HL-60 (cell line): ENCODE data around the gene TSPAN18.

Source experiments
- DNase-seq, 2 experiments: peaks; one replicate each; pipeline ENCODE4 v3.0.0-alpha.2; 2010 to 2020; ENCODE audit warnings: low read depth in 1 of 2, low spot score in 1 of 2
- H3K27ac ChIP-seq: fragments of 250-450 bp; sonication (Bioruptor Pico); replicated peaks from 2 replicates; pipeline ENCODE4 v1.5.1; 2020; ENCODE audit warnings: mild to moderate bottlenecking, moderate library complexity
- H3K27me3 ChIP-seq: fragments of 250-450 bp; sonication (Bioruptor Pico); 2 replicates; pipeline ENCODE4 v1.5.1; 2021; ENCODE audit warnings: mild to moderate bottlenecking, moderate library complexity; ENCODE audit not compliant: insufficient read depth, poor library complexity, severe bottlenecking
- H3K4me3 ChIP-seq: replicated peaks from 2 replicates; pipeline ENCODE4 v1.5.1; 2011; ENCODE audit warnings: mild to moderate bottlenecking, control low read depth, low read length; ENCODE audit not compliant: insufficient read depth
- GABPA ChIP-seq: IDR thresholded peaks from 2 replicates; pipeline ENCODE4 v1.6.1; 2012; ENCODE audit warnings: low read depth
- POLR2AphosphoS5 ChIP-seq: IDR thresholded peaks from 2 replicates; pipeline ENCODE4 v1.6.1; 2012; ENCODE audit warnings: low read depth
- SPI1 ChIP-seq: IDR thresholded peaks from 2 replicates; pipeline ENCODE4 v1.6.1; 2012; ENCODE audit warnings: low read depth, mild to moderate bottlenecking, borderline replicate concordance
- TF ChIP-seq, protein P1 (sequence below): IDR thresholded peaks from one replicate; pipeline ENCODE4 v1.5.1; 2011; ENCODE audit warnings: low read length, control low read depth, inconsistent platforms; ENCODE audit not compliant: insufficient read depth
- TF ChIP-seq, protein P2 (sequence below): IDR thresholded peaks from 2 replicates; pipeline ENCODE4 v1.6.1; 2012; ENCODE audit warnings: low read depth; ENCODE audit not compliant: insufficient replicate concordance

TSPAN18 gene

DNA sequence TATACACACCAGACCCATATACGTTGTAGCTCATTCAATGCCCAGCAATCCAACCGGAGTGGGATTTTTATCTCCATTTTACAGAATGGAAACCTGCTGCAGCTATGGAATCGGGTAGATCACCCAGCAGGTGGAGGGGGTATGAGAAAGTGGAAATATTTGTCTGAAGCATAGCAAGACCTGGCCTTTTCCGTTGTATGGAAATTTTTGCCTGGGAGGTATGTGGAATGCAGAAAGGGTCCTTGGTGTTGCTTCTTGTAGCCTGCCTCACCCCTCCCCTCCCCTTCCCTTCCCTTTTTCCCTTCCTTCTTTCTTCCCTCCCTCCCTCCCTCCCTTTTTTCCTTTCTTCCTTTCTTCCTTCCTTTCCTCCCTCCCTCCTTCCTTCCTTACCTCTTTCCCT lies 15.2 kb downstream of the TSPAN18 start:
- peaks cover 2% of the 10 kb centered on the region for H3K27me3 ChIP-seq
- DNase-seq, result no peak
- H3K4me3 ChIP-seq, result no peak overlapping the region
- TF ChIP-seq POLR2AphosphoS5 (no peak), GABPA (no peak), SPI1 (no peak)
- TF ChIP-seq, protein P1, sequence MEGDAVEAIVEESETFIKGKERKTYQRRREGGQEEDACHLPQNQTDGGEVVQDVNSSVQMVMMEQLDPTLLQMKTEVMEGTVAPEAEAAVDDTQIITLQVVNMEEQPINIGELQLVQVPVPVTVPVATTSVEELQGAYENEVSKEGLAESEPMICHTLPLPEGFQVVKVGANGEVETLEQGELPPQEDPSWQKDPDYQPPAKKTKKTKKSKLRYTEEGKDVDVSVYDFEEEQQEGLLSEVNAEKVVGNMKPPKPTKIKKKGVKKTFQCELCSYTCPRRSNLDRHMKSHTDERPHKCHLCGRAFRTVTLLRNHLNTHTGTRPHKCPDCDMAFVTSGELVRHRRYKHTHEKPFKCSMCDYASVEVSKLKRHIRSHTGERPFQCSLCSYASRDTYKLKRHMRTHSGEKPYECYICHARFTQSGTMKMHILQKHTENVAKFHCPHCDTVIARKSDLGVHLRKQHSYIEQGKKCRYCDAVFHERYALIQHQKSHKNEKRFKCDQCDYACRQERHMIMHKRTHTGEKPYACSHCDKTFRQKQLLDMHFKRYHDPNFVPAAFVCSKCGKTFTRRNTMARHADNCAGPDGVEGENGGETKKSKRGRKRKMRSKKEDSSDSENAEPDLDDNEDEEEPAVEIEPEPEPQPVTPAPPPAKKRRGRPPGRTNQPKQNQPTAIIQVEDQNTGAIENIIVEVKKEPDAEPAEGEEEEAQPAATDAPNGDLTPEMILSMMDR, result no peak
- TF ChIP-seq, protein P2, sequence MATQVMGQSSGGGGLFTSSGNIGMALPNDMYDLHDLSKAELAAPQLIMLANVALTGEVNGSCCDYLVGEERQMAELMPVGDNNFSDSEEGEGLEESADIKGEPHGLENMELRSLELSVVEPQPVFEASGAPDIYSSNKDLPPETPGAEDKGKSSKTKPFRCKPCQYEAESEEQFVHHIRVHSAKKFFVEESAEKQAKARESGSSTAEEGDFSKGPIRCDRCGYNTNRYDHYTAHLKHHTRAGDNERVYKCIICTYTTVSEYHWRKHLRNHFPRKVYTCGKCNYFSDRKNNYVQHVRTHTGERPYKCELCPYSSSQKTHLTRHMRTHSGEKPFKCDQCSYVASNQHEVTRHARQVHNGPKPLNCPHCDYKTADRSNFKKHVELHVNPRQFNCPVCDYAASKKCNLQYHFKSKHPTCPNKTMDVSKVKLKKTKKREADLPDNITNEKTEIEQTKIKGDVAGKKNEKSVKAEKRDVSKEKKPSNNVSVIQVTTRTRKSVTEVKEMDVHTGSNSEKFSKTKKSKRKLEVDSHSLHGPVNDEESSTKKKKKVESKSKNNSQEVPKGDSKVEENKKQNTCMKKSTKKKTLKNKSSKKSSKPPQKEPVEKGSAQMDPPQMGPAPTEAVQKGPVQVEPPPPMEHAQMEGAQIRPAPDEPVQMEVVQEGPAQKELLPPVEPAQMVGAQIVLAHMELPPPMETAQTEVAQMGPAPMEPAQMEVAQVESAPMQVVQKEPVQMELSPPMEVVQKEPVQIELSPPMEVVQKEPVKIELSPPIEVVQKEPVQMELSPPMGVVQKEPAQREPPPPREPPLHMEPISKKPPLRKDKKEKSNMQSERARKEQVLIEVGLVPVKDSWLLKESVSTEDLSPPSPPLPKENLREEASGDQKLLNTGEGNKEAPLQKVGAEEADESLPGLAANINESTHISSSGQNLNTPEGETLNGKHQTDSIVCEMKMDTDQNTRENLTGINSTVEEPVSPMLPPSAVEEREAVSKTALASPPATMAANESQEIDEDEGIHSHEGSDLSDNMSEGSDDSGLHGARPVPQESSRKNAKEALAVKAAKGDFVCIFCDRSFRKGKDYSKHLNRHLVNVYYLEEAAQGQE, result no peak
- H3K27ac ChIP-seq, result no peak overlapping the region

DNA sequence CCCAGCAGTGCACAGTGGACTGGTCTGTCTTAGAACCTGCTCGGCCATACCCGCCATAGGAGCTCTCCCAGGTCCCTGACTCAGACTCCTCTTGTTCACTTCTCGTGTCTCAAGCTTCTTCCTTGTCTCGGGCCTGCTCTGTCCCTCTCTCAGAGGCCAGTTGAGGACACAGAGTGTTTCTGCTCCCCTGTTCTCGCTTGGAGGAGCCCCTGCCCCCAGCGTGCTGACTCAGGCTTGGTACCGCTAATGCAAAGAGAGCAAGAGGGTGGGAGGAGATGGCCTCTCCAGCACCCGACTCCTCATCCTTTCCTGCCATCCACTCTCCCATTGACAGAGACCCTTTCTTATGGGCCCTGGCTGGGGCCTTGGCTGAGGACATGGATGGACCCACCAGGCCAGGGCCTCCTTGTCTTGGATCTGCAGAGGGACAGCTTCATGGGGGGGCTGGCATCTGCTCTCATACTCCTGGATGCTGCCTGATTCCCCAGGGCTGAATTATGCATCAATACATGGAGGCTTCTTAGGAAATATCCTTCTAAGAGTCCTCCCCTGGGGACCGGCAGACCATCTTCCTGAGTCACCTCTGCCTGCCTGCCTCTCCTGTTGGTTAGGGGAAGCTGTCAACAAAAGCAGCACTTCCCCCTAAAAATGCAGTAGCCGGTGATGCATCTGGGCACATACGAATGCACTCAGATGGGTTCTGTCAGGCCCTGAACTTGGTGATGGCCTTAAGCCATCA lies 15.9 kb downstream of the TSPAN18 start:
- H3K27ac ChIP-seq, result no peak overlapping the region
- H3K4me3 ChIP-seq, result no peak overlapping the region
- no peak for TF ChIP-seq SPI1
- TF ChIP-seq, protein P1, result no peak
- TF ChIP-seq GABPA, result no peak
- TF ChIP-seq, protein P2, result no peak
- TF ChIP-seq POLR2AphosphoS5, result no peak
- DNase-seq, result no peak
- peaks cover 2% of the 10 kb centered on the region for H3K27me3 ChIP-seq

DNA sequence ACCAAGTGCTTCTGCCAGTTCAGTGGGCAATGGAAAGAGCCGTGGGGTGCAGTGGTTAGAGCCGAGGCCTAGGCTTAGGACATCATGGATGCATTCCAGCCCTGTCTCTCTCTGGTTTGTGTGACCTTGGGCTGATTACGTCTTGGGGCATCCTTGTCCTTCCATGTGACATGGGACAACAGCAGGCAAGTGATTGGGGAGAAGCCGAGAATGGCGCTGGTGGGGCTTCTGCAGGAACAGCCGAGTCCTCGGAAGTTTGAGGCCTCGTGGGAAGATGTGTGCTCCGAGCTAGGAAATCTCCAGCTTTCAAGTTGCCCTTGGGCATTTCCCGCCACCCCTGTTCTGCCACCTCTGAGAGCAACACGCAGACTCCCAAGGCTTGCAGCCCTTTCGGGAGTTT lies 16.6 kb downstream of the TSPAN18 start:
- no peak overlapping the region for H3K4me3 ChIP-seq
- peaks cover 2% of the 10 kb centered on the region for H3K27me3 ChIP-seq
- DNase-seq, result no peak
- TF ChIP-seq, protein P2, result no peak
- TF ChIP-seq POLR2AphosphoS5 (no peak), SPI1 (no peak), GABPA (no peak)
- TF ChIP-seq, protein P1, result no peak
- H3K27ac ChIP-seq, result no peak overlapping the region
